K562 (cell line): ENCODE results near the gene NPAS2. TPM values are rescaled to one million over a fixed set of nuclear protein-coding genes. Genes with fewer than 3 reads are reported as not detected.

Experiments
- MAZ ChIP-seq, 2 experiments: fragments of 450-650 bp in 1 of 2; sonication (generic) in 1 of 2; formaldehyde crosslinking; IDR thresholded peaks in 1 of 2; conservative IDR thresholded peaks in 1 of 2; 2 replicates each; pipeline versions ENCODE4 v1.4.0 to v1.5.0; 2020; ENCODE audit warnings: mild to moderate bottlenecking in 1 of 2, missing genetic modification reagents in 1 of 2
- NBN ChIP-seq: fragments of 450-650 bp; IDR thresholded peaks from 2 replicates; pipeline ENCODE4 v1.6.1; 2016; ENCODE audit warnings: low read depth, mild to moderate bottlenecking
- NR2C2 ChIP-seq, 2 experiments: fragments of 200-800 bp in 1 of 2; sonication (Bioruptor generic) in 1 of 2; sonication (generic) in 1 of 2; formaldehyde crosslinking in 1 of 2; IDR thresholded peaks; 2 replicates each; pipeline versions ENCODE4 v1.6.1 to v1.8.0; 2016 to 2022; ENCODE audit warnings: mild to moderate bottlenecking in 1 of 2, missing compliant biosample characterization in 1 of 2, missing genetic modification characterization in 1 of 2, missing genetic modification reagents in 1 of 2
- TAL1 ChIP-seq: fragments of 450-650 bp; IDR thresholded peaks from 2 replicates; pipeline ENCODE4 v1.6.1; 2016; ENCODE audit warnings: mild to moderate bottlenecking
- TCF3 ChIP-seq: sonication (generic); formaldehyde crosslinking; IDR thresholded peaks from 2 replicates; pipeline ENCODE4 v1.4.0; 2020; ENCODE audit warnings: mild to moderate bottlenecking, missing genetic modification reagents
- TEAD4 ChIP-seq, 2 experiments: sonication (generic) in 1 of 2; formaldehyde crosslinking in 1 of 2; IDR thresholded peaks; 2 replicates each; pipeline versions ENCODE4 v1.6.1 to v1.8.0; 2012 to 2022; ENCODE audit warnings: borderline replicate concordance in 1 of 2, inconsistent platforms in 1 of 2, low read length in 1 of 2, mild to moderate bottlenecking in 1 of 2, missing genetic modification reagents in 1 of 2
- ZBTB17 ChIP-seq: fragments of 450-650 bp; formaldehyde crosslinking; IDR thresholded peaks from 2 replicates; pipeline ENCODE4 v1.4.0; 2020; ENCODE audit warnings: mild to moderate bottlenecking
- polyA plus RNA-seq, 8 experiments: library from polyadenylated mRNA; depleted of rRNA in 4 of 8; stranded (reverse) in 5 of 8; unstranded in 3 of 8; fragments of >200 nt; fragmentation: Nextera tagmentation in 2 of 8; fragmentation: Illumina TruSeq in 1 of 8; extraction: Ambion mirVana in 2 of 8; extraction: Trizol in 1 of 8; gene quantifications; 2 replicates each; pipeline versions ENCODE4 v1.2.1 to v1.2.3, GENCODE V29; 2011 to 2014; ENCODE audit warnings: inconsistent platforms in 1 of 8, missing spikeins in 1 of 8
- total RNA-seq, 7 experiments: library from RNA; depleted of rRNA in 6 of 7; stranded (reverse); fragments of >200 nt in 6 of 7; fragmentation: Illumina TruSeq in 2 of 7; extraction: Trizol in 2 of 7; gene quantifications; 2 replicates each; pipeline versions ENCODE4 v1.2.1 to v1.2.3, GENCODE V29; 2011 to 2021; ENCODE audit warnings: low replicate concordance in 1 of 7
- TF ChIP-seq, protein P1 (sequence below), 2 experiments: IDR thresholded peaks in 1 of 2; conservative IDR thresholded peaks in 1 of 2; 2 replicates each; pipeline ENCODE4 v1.6.1; 2016; ENCODE audit warnings: low read depth in 2 of 2, mild to moderate bottlenecking in 1 of 2, missing compliant biosample characterization in 1 of 2, missing genetic modification characterization in 1 of 2, moderate library complexity in 1 of 2
- TF ChIP-seq, protein P2 (sequence below): fragments of 450-650 bp; IDR thresholded peaks from 2 replicates; pipeline ENCODE4 v1.6.1; 2018; ENCODE audit not compliant: partially characterized antibody
- TF ChIP-seq, protein P3 (sequence below), 2 experiments: fragments of 450-650 bp; conservative IDR thresholded peaks; 2 replicates each; pipeline ENCODE4 v1.6.1; 2017; ENCODE audit warnings: mild to moderate bottlenecking in 2 of 2, moderate library complexity in 2 of 2

NPAS2 gene
- total and polyA plus RNA-seq, 9 of the 15 experiments (the other 6 are each of a cell fraction or from before 2014, with no cell fraction given): 0.06 to 0.29 (median 0.07) TPM; not detected in 5

DNA sequence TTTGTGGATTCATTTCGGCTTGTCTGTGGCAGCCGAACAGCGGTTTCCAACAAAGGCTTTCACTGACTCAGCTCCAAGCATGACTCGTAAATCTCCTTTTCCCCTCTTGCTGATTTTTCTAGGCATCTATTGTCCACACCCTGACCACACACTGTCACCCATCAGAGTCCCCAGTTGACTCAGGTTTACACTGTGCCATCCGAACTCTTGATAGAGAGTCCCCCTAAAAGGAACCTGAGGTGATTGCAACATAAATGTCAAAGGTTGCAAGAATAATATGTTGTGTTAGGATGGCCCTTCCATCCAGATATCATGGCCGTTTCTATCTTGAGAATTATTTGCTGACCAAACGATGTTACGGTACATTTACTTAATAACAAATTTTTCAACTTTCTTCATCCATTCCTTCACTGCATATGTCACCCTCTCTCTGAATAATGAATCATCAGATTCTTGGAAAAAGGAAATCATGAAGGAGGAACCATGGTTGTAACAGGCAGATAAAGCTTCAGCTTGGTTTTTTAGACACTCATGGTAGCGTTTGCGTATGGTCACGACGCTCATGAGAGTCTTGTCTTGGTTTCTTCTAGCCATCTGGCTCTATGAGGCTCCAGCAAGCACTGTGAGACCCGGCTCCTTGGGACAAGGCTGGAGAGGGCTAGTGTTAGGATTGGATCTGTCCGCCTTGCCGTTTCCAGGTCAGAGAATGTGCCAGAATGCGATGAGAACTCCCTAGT is 72.1 kb downstream of the NPAS2 start (continued):
- TF ChIP-seq, protein P1, sequence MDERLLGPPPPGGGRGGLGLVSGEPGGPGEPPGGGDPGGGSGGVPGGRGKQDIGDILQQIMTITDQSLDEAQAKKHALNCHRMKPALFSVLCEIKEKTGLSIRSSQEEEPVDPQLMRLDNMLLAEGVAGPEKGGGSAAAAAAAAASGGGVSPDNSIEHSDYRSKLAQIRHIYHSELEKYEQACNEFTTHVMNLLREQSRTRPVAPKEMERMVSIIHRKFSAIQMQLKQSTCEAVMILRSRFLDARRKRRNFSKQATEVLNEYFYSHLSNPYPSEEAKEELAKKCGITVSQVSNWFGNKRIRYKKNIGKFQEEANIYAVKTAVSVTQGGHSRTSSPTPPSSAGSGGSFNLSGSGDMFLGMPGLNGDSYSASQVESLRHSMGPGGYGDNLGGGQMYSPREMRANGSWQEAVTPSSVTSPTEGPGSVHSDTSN (CRISPR knock-in tag; IDR thresholded peaks at IDR 0.05; ENCODE audit: low read depth): no peak
- TF ChIP-seq, protein P1 (tag; conservative IDR thresholded peaks at IDR 0.05; ENCODE audit: low read depth): peak; percentile 89
- TF ChIP-seq TAL1 (peak; percentile 70), TCF3 (CRISPR knock-in tag) (peak; percentile 84), NBN (0 out of 2 replicates have a peak, but pooled peaks have one; percentile 33), TEAD4 (IDR thresholded peaks at IDR 0.05; ENCODE audit: low read length) (peak; percentile 70), TEAD4 (CRISPR knock-in tag; IDR thresholded peaks at IDR 0.05; ENCODE audit: borderline replicate concordance) (no peak), ZBTB17 (CRISPR knock-in tag) (no peak), MAZ (CRISPR knock-in tag; conservative IDR thresholded peaks at IDR 0.05 in 1 of 2, IDR thresholded peaks at IDR 0.05 in 1 of 2) (0 out of 4 replicates have a peak, but pooled peaks of 1 of the 2 experiments have one; percentile 21), NR2C2 (CRISPR knock-in tag; IDR thresholded peaks at IDR 0.05) (no peak), NR2C2 (tag; IDR thresholded peaks at IDR 0.05) (peak; percentile 70; the same call in 1 of the 2 replicates)
- TF ChIP-seq, protein P2, sequence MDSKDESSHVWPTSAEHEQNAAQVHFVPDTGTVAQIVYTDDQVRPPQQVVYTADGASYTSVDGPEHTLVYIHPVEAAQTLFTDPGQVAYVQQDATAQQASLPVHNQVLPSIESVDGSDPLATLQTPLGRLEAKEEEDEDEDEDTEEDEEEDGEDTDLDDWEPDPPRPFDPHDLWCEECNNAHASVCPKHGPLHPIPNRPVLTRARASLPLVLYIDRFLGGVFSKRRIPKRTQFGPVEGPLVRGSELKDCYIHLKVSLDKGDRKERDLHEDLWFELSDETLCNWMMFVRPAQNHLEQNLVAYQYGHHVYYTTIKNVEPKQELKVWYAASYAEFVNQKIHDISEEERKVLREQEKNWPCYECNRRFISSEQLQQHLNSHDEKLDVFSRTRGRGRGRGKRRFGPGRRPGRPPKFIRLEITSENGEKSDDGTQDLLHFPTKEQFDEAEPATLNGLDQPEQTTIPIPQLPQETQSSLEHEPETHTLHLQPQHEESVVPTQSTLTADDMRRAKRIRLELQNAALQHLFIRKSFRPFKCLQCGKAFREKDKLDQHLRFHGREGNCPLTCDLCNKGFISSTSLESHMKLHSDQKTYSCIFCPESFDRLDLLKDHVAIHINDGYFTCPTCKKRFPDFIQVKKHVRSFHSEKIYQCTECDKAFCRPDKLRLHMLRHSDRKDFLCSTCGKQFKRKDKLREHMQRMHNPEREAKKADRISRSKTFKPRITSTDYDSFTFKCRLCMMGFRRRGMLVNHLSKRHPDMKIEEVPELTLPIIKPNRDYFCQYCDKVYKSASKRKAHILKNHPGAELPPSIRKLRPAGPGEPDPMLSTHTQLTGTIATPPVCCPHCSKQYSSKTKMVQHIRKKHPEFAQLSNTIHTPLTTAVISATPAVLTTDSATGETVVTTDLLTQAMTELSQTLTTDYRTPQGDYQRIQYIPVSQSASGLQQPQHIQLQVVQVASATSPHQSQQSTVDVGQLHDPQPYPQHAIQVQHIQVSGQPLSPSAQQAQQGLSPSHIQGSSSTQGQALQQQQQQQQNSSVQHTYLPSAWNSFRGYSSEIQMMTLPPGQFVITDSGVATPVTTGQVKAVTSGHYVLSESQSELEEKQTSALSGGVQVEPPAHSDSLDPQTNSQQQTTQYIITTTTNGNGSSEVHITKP: peak; percentile 53
- TF ChIP-seq, protein P3, sequence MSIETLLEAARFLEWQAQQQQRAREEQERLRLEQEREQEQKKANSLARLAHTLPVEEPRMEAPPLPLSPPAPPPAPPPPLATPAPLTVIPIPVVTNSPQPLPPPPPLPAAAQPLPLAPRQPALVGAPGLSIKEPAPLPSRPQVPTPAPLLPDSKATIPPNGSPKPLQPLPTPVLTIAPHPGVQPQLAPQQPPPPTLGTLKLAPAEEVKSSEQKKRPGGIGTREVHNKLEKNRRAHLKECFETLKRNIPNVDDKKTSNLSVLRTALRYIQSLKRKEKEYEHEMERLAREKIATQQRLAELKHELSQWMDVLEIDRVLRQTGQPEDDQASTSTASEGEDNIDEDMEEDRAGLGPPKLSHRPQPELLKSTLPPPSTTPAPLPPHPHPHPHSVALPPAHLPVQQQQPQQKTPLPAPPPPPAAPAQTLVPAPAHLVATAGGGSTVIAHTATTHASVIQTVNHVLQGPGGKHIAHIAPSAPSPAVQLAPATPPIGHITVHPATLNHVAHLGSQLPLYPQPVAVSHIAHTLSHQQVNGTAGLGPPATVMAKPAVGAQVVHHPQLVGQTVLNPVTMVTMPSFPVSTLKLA (conservative IDR thresholded peaks at IDR 0.05): peak in 1 of 2 experiments; percentile 43; a peak in 1 of 4 replicates
